IPS DF 6.9 (cell line): ENCODE measurements around the gene KRCC1.
"Not testable (repeated sequence)": the region's sequence is repeated elsewhere in the genome, so short reads cannot be mapped to it uniquely, and the experiment has no call there.

ENCODE experiments used
- DNase-seq: peaks from one replicate; pipeline ENCODE4 v3.0.0-alpha.2; 2013; ENCODE audit warnings: low read depth, low spot score
- H3K27ac ChIP-seq: one replicate; pipeline ENCODE4 v1.5.1; 2013; ENCODE audit warnings: low read length, control low read depth
- H3K27me3 ChIP-seq: 2 replicates; pipeline ENCODE4 v1.6.1; 2013; ENCODE audit warnings: mild to moderate bottlenecking, low read length; ENCODE audit not compliant: control insufficient read depth, insufficient read depth
- H3K36me3 ChIP-seq: 2 replicates; pipeline ENCODE4 v1.6.1; 2013; ENCODE audit warnings: low read length; ENCODE audit not compliant: control insufficient read depth, insufficient read depth
- H3K4me1 ChIP-seq: 2 replicates; pipeline ENCODE4 v1.6.1; 2013; ENCODE audit warnings: low read length; ENCODE audit not compliant: control insufficient read depth, insufficient read depth
- H3K4me3 ChIP-seq: 2 replicates; pipeline ENCODE4 v1.5.1; 2013; ENCODE audit warnings: mild to moderate bottlenecking, low read length
- H3K9me3 ChIP-seq: 2 replicates; pipeline ENCODE4 v1.6.1; 2013; ENCODE audit warnings: low read length, inconsistent platforms; ENCODE audit not compliant: control insufficient read depth, insufficient read depth
- WGBS: extraction: QIAGEN DNeasy Blood & Tissue Kit; methylation state at CpG from one replicate; pipeline ENCODE4 v1.1.7; 2013; ENCODE audit warnings: mixed read lengths, missing lambda C conversion rate; ENCODE audit not compliant: insufficient read length, insufficient coverage; 5-methylcytosine and 5-hydroxymethylcytosine counted together

KRCC1 gene

GRCh38 chr2:88048541-88048940, 7.0 kb downstream of the KRCC1 start:
- Histone ChIP-seq H3K4me3 (no peak overlapping the region), H3K27me3 (no peaks in the 10 kb centered on the region), H3K36me3 (no peaks in the 10 kb centered on the region), H3K27ac (no peak overlapping the region), H3K9me3 (no peaks in the 10 kb centered on the region), H3K4me1 (no peaks in the 10 kb centered on the region)
- DNase-seq: no peak
- no CpG with 5 or more reads among the region's 3 CpGs for WGBS

DNA sequence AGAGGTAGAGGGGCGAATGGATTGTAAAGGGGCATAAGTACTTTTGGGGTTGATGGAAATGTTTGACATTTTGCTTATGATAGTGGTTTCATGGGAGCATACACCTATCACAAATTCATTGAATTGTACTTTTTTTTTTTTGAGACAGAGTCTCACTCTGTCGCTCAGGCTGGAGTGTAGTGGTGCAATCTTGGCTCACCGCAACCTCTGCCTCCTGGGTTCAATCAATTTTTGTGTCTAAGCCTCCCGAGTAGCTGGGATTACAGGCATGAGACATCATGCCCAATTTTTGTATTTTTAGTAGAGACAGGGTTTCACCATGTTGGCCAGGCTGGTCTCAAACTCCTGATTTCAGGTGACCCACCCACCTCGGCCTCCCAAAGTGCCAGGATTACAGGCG, 10.0 kb downstream of the KRCC1 start:
- H3K36me3 ChIP-seq, H3K27ac ChIP-seq, H3K4me1 ChIP-seq, DNase-seq, H3K27me3 ChIP-seq, H3K4me3 ChIP-seq, H3K9me3 ChIP-seq: not testable (repeated sequence)
- WGBS: no CpG with 5 or more reads among the region's 6 CpGs

DNA sequence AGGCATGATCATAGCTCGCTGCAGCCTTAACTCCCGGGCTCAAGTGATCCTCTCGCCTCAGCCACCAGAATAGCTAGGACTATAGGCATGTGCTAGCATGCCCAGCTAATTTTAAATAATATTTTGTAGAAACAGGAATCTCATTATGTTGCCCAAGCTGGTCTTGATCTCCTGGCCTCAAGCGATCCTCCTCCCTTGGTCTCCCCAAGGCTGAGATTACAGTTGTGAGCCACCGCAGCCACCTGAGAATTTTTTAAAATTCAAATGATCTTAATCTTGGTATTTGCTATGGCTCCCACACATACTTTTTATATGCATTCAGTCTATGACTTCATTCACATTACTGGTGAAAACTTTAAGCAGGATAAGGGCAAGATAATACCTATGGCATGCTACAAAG, 13.1 kb downstream of the KRCC1 start:
- no CpG with 5 or more reads among the region's 5 CpGs for WGBS
- no peaks in the 10 kb centered on the region for H3K27me3 ChIP-seq
- no peaks in the 10 kb centered on the region for H3K9me3 ChIP-seq
- no peaks in the 10 kb centered on the region for H3K4me1 ChIP-seq
- no peak for DNase-seq
- H3K27ac ChIP-seq: no peak overlapping the region
- H3K4me3 ChIP-seq: no peak overlapping the region
- H3K36me3 ChIP-seq: no peaks in the 10 kb centered on the region

DNA sequence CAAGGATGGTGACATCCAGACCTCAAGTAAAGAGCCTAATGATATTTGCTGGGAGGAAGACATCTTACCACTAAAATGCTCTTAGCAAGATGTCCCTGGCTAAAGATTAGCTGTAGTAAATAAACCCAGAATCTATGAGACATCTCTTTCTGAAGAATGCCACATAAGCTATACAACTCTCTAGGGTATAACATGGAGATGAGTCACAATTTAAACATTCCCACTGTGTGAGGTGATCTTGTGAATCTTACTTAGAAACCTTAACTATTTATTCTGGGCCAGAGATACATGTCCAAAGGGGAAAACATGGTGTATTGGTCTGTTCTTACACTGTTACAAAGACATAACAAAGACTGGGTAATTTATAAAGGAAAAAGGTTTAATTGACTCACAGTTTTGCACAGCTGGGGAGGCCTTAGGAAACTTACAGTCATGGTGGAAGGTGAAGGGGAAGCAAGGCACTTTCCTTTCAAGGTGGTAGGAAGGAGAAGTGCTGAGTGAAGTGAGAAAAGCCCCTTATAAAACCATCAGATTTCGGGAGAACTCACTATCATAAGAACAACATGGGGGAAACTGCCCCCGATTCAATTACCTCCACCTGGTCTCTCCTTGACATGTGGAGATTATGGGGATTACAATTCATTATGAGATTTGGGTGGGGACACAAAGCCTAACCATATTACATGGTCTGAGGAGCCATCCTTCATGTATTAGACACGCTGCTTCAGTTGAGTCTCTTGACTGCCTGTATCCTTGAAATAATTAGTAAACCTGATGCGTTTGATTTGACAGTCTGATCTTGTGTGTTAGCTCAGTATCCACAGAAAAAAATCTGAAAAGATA, 17.1 kb downstream of the KRCC1 start:
- no peak overlapping the region for H3K27ac ChIP-seq
- H3K9me3 ChIP-seq: no peaks in the 10 kb centered on the region
- no peak overlapping the region for H3K4me3 ChIP-seq
- H3K27me3 ChIP-seq: no peaks in the 10 kb centered on the region
- H3K4me1 ChIP-seq: no peaks in the 10 kb centered on the region
- no CpG with 5 or more reads among the region's 4 CpGs for WGBS
- no peaks in the 10 kb centered on the region for H3K36me3 ChIP-seq
- no peak for DNase-seq

DNA sequence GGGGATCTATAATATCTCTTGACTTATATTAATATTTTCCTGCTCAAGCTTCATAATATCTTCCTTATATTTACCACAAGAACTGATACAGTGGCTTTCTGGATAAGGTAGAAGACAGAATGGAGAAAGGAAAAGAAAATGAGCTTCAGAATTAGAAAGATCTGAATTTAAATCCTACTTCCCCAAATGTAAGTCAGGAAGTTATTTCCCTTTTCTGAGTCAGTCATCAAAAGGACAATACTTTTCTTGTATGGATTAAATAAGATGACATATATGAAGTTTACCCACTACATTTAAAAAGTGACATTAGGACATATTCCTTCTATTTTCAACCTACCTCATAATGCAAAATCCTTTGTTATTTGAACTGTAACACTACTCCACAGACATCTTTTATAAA, 19.0 kb downstream of the KRCC1 start:
- no peak for DNase-seq
- H3K27ac ChIP-seq: no peak overlapping the region

DNA sequence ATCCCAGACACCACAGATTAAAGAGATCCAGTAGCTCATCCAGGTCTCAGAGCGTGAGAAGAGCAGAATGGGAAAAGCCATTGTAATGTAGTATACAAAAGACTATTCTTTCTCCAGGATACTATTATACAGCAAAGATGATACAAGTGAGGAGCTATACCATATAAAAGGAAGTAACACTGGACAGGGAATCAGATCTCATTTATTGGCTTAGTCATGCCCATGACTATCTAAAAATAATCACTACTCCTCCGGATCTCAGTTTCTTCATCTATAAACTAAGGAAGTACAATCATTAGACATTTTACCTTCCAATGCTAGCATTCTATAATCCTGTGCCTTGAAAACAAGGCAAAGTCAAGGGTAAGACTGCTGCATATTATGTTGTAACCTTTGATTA, 19.4 kb downstream of the KRCC1 start:
- no peaks in the 10 kb centered on the region for H3K27me3 ChIP-seq
- H3K9me3 ChIP-seq: no peaks in the 10 kb centered on the region
- H3K4me1 ChIP-seq: no peaks in the 10 kb centered on the region
- no peak for DNase-seq
- H3K4me3 ChIP-seq: no peak overlapping the region
- no CpG with 5 or more reads among the region's 2 CpGs for WGBS
- H3K27ac ChIP-seq: no peak overlapping the region
- no peaks in the 10 kb centered on the region for H3K36me3 ChIP-seq

More for the DNA sequence above, 19.0 kb downstream of the KRCC1 start:
- H3K27me3 ChIP-seq: no peaks in the 10 kb centered on the region
- no peaks in the 10 kb centered on the region for H3K9me3 ChIP-seq
- H3K4me1 ChIP-seq: no peaks in the 10 kb centered on the region
- H3K36me3 ChIP-seq: no peaks in the 10 kb centered on the region
- H3K4me3 ChIP-seq: no peak overlapping the region

GRCh38 chr2:88032070-88032702, 23.4 kb downstream of the KRCC1 start:
- Histone ChIP-seq H3K36me3 (no peaks in the 10 kb centered on the region), H3K27ac (no peak overlapping the region), H3K27me3 (no peaks in the 10 kb centered on the region), H3K4me1 (no peaks in the 10 kb centered on the region), H3K9me3 (no peaks in the 10 kb centered on the region), H3K4me3 (no peak overlapping the region)
- WGBS: no CpG with 5 or more reads among the region's 7 CpGs
- no peak for DNase-seq

GRCh38 chr2:88028931-88029330, 26.7 kb downstream of the KRCC1 start:
- no CpG with 5 or more reads among the region's 4 CpGs for WGBS
- Histone ChIP-seq H3K27me3 (no peaks in the 10 kb centered on the region), H3K9me3 (no peaks in the 10 kb centered on the region), H3K4me1 (no peaks in the 10 kb centered on the region), H3K36me3 (no peaks in the 10 kb centered on the region), H3K4me3 (no peak overlapping the region), H3K27ac (no peak overlapping the region)
- no peak for DNase-seq

GRCh38 chr2:88027697-88028389, 27.7 kb downstream of the KRCC1 start:
- Histone ChIP-seq H3K36me3 (no peaks in the 10 kb centered on the region), H3K9me3 (no peaks in the 10 kb centered on the region), H3K27me3 (no peaks in the 10 kb centered on the region), H3K27ac (no peak overlapping the region), H3K4me3 (no peak overlapping the region), H3K4me1 (no peaks in the 10 kb centered on the region)
- DNase-seq: no peak
- WGBS: no CpG with 5 or more reads among the region's 10 CpGs

GRCh38 chr2:88024509-88024908, 31.1 kb downstream of the KRCC1 start:
- H3K4me1 ChIP-seq: peaks cover under 1% of the 10 kb centered on the region; the same call in 1 of the 2 replicates
- DNase-seq: peak; percentile 81
- no peaks in the 10 kb centered on the region for H3K36me3 ChIP-seq
- no CpG with 5 or more reads among the region's 6 CpGs for WGBS
- no peak overlapping the region for H3K4me3 ChIP-seq
- no peaks in the 10 kb centered on the region for H3K27me3 ChIP-seq
- H3K9me3 ChIP-seq: no peaks in the 10 kb centered on the region
- no peak overlapping the region for H3K27ac ChIP-seq
